Parathyroid adenoma (tissue), 2 donors: Measurements from ENCODE around the gene RHOBTB3.
"Not testable (repeated sequence)": the region's sequence is repeated elsewhere in the genome, so short reads cannot be mapped to it uniquely, and the experiment has no call there.

Source experiments
- H2AFZ ChIP-seq: fragments of 300-600 bp; sonication (generic); one replicate; pipeline ENCODE4 v1.7.0; 2017; ENCODE audit warnings: antibody characterized with exemption, mild to moderate bottlenecking
- H3K27ac ChIP-seq: fragments of 300-600 bp; sonication (generic); one replicate; pipeline ENCODE4 v1.7.0; 2017
- H3K27me3 ChIP-seq: fragments of 300-600 bp; sonication (generic); one replicate; pipeline ENCODE4 v1.7.0; 2017; ENCODE audit warnings: low read length; ENCODE audit not compliant: control insufficient read depth, insufficient read depth
- H3K36me3 ChIP-seq: fragments of 300-600 bp; sonication (generic); one replicate; pipeline ENCODE4 v1.7.0; 2017; ENCODE audit warnings: low read length; ENCODE audit not compliant: control insufficient read depth, insufficient read depth
- H3K4me1 ChIP-seq: fragments of 300-600 bp; sonication (generic); one replicate; pipeline ENCODE4 v1.7.0; 2017; ENCODE audit warnings: control low read depth
- H3K4me2 ChIP-seq: fragments of 300-600 bp; sonication (generic); one replicate; pipeline ENCODE4 v1.7.0; 2017; ENCODE audit warnings: low read length
- H3K4me3 ChIP-seq: fragments of 300-600 bp; sonication (generic); one replicate; pipeline ENCODE4 v1.7.0; 2017; ENCODE audit warnings: low read depth, low read length
- H3K79me2 ChIP-seq: fragments of 300-600 bp; sonication (generic); one replicate; pipeline ENCODE4 v1.7.0; 2017; ENCODE audit warnings: control low read depth
- H3K9ac ChIP-seq: fragments of 300-600 bp; sonication (generic); one replicate; pipeline ENCODE4 v1.7.0; 2017; ENCODE audit warnings: mild to moderate bottlenecking
- H3K9me3 ChIP-seq: fragments of 300-600 bp; sonication (generic); one replicate; pipeline ENCODE4 v1.7.0; 2017; ENCODE audit warnings: low read length; ENCODE audit not compliant: control insufficient read depth
- TF ChIP-seq, protein P1 (sequence below): fragments of 300-600 bp; sonication (generic); IDR thresholded peaks from one replicate; pipeline ENCODE4 v1.7.0; 2017; ENCODE audit warnings: antibody characterized with exemption, mild to moderate bottlenecking
- donor health status: primary hyperparathyroidism.

The RHOBTB3 gene

DNA sequence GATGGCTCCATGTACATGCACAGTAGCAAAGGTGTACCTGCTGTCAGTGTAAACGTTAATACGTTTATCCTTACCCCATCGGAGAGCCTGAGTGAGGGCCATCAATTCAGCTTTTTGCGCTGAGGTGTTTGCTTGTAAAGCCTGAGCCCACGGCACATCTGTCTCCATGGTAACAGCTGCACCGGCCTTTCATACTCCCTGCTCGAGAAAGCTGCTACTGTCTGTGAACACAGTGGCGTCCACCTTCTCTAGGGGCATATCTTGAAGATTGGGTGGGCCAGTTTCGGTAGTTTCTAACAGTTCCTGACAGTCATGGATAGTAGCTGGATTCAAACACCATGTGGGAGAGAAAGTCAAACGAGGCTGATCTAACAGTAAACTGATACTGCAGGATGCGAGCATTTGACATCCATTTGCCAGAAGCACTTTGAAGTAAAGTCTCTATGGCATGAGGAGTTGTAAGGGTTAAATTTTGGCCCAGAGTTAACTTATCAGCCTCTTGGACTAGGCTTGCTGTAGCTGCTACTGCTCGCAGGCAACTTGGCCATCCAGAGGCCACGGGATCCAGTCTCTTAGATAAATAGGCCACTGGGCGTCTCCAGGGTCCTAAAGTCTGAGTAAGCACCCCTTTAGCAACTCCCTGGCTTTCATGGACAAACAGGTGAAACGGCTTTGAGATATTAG is 21.0 kb upstream of the RHOBTB3 start:
- Histone ChIP-seq H3K36me3 (no peaks in the 10 kb centered on the region), H3K4me3 (peak overlapping the region; percentile 27), H3K27me3 (no peaks in the 10 kb centered on the region), H3K4me1 (no peaks in the 10 kb centered on the region), H3K9ac (no peak overlapping the region), H3K4me2 (peak overlapping the region; percentile 56), H2AFZ (peak overlapping the region; percentile 75), H3K79me2 (no peaks in the 10 kb centered on the region), H3K27ac (no peak overlapping the region), H3K9me3 (no peaks in the 10 kb centered on the region)
- TF ChIP-seq, protein P1, sequence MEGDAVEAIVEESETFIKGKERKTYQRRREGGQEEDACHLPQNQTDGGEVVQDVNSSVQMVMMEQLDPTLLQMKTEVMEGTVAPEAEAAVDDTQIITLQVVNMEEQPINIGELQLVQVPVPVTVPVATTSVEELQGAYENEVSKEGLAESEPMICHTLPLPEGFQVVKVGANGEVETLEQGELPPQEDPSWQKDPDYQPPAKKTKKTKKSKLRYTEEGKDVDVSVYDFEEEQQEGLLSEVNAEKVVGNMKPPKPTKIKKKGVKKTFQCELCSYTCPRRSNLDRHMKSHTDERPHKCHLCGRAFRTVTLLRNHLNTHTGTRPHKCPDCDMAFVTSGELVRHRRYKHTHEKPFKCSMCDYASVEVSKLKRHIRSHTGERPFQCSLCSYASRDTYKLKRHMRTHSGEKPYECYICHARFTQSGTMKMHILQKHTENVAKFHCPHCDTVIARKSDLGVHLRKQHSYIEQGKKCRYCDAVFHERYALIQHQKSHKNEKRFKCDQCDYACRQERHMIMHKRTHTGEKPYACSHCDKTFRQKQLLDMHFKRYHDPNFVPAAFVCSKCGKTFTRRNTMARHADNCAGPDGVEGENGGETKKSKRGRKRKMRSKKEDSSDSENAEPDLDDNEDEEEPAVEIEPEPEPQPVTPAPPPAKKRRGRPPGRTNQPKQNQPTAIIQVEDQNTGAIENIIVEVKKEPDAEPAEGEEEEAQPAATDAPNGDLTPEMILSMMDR: no peak

DNA sequence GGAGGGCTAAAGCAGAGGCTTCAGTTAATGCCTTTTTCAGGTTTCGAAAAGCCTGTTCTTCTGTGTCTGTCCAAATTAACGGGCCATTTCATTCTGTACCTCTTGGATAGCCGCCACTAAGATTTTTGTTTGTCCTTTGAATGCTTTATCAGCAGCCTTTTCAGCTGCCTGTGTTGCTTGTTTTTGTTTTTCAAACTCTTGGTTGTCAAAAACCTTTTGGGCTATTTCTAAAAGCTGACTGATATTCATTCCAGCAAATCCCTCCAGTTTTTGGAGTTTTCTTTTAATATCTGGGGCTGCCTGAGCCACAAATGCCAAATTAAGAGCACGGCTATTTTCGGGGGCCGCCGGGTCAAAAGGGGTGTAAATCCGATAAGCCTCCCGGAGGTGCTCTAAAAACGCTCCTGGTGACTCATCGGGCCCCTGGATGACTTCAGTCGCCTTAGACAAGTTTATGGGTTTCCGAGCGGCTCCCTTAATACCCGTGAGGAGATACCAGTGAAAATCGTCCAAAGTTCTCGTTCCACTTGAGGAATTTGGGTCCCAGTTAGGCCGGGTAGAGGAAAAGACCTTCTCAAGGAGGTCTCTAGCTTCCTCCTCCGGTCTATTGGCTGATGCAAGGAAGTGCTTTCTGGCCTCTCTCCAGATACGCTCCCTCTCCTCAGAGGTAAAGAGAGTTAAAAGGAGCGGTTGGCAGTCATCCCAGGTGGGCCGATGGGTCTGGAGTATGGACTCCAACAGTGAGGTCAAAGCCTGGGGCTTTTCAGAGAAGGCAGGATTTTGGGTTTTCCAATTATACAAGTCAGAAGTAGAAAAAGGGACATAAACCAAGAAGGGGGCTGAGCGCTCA is 20.3 kb upstream of the RHOBTB3 start:
- H3K9me3 ChIP-seq, H3K4me1 ChIP-seq, H3K79me2 ChIP-seq, H3K27ac ChIP-seq, H3K36me3 ChIP-seq, H3K27me3 ChIP-seq, H3K9ac ChIP-seq: not testable (repeated sequence)
- Histone ChIP-seq H3K4me3 (peak overlapping the region; percentile 27), H3K4me2 (peak overlapping the region; percentile 56), H2AFZ (peak overlapping the region; percentile 75)

DNA sequence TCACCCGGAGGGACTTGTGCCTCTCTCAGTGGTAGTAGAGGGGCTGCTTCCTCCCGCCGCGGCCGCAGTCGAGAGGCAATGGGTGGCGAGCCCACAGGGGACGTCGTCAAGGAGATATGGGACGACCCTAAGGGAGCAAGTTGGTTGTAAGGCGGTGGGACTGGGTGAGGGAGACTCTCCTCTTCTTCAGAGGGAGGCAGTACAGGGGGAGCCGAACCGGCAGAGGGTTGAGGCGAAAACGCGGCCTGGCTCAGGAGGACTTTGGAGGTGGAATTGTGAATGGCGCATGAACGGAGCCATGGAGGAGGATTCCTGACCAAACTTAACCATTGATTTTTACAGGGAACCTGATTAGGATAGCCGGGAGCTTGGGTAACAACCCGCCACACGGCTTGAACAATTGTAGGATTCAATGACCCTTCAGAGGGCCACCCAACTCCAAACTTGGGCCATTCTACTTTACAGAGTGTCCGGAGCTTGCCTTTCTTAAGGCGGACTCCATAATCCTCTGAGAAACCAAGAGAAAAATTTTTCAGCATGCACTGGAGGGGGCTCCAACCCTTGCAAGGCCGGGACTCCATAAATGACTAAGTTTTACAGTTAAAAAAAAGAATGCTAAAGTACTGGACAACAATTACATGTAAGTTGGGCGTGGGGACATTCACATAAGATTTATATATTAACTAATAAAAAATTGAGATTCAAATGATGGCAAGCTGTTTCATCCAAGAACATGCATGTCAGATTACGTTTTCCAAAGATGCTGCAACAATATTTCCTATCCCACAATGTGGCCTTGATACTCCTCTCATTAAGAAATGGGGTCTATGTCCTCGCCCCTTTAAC is 19.4 kb upstream of the RHOBTB3 start:
- Histone ChIP-seq H3K79me2 (no peaks in the 10 kb centered on the region), H3K36me3 (no peaks in the 10 kb centered on the region)
- TF ChIP-seq, protein P1: no peak

DNA sequence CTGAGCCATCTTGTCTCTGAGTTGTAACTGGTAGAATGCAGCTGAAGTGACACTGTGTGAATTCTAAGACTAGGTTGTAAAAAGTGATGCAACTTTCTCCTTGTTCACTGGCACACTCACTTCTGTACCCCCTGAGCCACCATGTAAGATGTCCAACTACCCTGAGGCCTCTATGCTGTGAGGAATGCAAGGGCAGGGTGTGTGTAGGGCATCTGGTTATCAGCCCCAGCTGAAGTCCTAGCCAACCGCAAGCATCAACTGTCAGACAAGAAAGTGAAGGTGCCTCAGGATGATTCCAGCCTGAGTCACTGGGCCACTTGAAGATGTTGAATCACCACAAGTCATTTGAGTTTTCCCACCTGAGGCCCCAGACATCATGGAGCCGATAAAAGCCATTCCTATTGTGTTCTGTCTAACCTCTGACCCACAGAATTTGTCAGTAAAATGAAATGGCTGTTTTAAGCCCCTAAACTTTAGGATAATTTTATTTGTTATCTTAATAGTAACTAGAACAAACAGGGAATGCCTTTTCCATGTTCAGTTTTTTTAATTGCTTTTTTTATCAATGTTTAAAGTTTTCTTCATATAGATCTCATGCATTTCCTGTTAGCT is 18.7 kb upstream of the RHOBTB3 start:
- H3K4me2 ChIP-seq: no peak overlapping the region
- no peaks in the 10 kb centered on the region for H3K27me3 ChIP-seq
- TF ChIP-seq, protein P1: no peak
- no peaks in the 10 kb centered on the region for H3K79me2 ChIP-seq
- no peak overlapping the region for H2AFZ ChIP-seq
- no peaks in the 10 kb centered on the region for H3K4me1 ChIP-seq
- H3K9me3 ChIP-seq: no peaks in the 10 kb centered on the region
- no peak overlapping the region for H3K4me3 ChIP-seq
- H3K9ac ChIP-seq: no peak overlapping the region
- H3K36me3 ChIP-seq: no peaks in the 10 kb centered on the region
- no peak overlapping the region for H3K27ac ChIP-seq

More for the DNA sequence above, 19.4 kb upstream of the RHOBTB3 start:
- H3K4me2 ChIP-seq: no peak overlapping the region
- no peaks in the 10 kb centered on the region for H3K9me3 ChIP-seq
- H3K27ac ChIP-seq: no peak overlapping the region
- H3K4me1 ChIP-seq: no peaks in the 10 kb centered on the region
- no peak overlapping the region for H3K4me3 ChIP-seq
- H3K9ac ChIP-seq: no peak overlapping the region
- no peaks in the 10 kb centered on the region for H3K27me3 ChIP-seq
- H2AFZ ChIP-seq: no peak overlapping the region

DNA sequence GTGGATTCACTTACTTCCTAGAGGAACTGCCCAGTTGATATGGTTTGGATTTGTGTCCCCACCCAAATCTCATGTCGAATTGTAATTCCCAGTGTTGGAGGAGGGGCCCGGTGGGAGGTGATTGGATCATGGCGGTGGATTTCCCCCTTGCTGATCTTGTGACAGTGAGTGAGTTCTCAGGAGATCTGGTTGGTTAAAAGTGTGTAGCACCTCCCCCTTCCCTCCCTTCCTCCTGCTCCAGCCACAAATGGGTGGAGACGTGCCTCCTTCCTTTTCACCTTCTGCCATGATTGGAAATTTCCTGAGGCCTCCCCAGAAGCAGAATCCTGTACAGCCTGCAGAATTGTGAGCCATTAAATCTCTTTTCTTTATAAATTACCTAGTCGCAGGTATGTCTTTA is 17.9 kb upstream of the RHOBTB3 start:
- H3K79me2 ChIP-seq, H2AFZ ChIP-seq, H3K4me3 ChIP-seq, H3K4me1 ChIP-seq, H3K27me3 ChIP-seq, H3K36me3 ChIP-seq, H3K4me2 ChIP-seq, H3K27ac ChIP-seq, H3K9ac ChIP-seq, H3K9me3 ChIP-seq: not testable (repeated sequence)
